GM18520 (cell line): ENCODE data around the gene NEUROD2.
A peak's percentile ranks its signal among the peaks of the same experiment; 100 is the strongest.

ENCODE experiments used
- ATAC-seq: cut with Tn5 transposase; IDR thresholded peaks from one replicate; pipeline ENCODE4 v1.9.1; 2021; ENCODE audit not compliant: unreplicated experiment

The NEUROD2 gene

GRCh38 chr17:39635614-39636176 is 28.0 kb upstream of the NEUROD2 start:
- no peak for ATAC-seq

GRCh38 chr17:39634384-39634871 is 26.7 kb upstream of the NEUROD2 start:
- no peak for ATAC-seq

GRCh38 chr17:39633570-39634183 is 26.0 kb upstream of the NEUROD2 start:
- ATAC-seq = no peak

DNA sequence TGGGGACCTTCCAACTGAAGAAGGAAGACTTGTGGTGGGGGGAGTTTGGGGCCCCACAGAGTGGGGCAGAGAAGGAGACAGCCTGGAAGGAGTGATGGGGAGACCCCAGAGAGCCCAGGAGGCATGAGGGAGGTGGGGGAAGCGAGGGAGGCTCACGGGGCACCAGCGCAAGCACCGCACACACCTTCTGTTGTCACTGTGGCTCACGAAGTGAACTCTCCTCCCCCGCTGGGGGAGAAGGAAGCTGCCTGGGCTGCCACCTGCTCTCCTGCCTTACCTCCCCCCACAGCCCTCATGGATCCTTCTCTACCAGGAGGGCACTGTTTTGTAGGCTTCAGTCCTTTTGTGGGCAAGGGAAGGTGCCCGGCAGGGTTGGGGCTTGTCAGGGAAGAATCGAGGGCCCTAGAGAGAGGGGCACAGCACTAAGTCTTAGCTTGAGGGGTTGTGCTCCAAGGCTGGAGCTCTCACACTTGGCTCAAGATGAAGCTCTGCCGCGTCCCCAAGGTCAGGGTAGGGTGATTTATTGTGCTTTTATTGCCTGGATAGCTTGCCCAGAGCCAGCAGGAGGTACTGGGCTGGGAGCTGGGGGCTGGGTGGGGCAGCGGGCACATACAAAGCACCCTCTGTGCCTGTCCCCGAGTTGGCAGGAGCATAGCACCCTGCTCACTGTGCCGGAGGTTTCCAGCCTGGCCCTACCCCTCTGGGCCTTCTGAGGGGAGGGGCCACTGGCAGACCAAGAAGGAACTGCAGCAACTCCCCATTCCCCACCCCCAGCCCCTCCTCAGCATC is 24.6 kb upstream of the NEUROD2 start:
- no peak for ATAC-seq

- ATAC-seq = no peak
Measured at GRCh38 chr17:39631403-39631802, 23.7 kb upstream of the NEUROD2 start.

GRCh38 chr17:39629898-39630297 is 22.2 kb upstream of the NEUROD2 start:
- ATAC-seq = no peak

GRCh38 chr17:39629494-39629880 is 21.8 kb upstream of the NEUROD2 start:
- no peak for ATAC-seq

DNA sequence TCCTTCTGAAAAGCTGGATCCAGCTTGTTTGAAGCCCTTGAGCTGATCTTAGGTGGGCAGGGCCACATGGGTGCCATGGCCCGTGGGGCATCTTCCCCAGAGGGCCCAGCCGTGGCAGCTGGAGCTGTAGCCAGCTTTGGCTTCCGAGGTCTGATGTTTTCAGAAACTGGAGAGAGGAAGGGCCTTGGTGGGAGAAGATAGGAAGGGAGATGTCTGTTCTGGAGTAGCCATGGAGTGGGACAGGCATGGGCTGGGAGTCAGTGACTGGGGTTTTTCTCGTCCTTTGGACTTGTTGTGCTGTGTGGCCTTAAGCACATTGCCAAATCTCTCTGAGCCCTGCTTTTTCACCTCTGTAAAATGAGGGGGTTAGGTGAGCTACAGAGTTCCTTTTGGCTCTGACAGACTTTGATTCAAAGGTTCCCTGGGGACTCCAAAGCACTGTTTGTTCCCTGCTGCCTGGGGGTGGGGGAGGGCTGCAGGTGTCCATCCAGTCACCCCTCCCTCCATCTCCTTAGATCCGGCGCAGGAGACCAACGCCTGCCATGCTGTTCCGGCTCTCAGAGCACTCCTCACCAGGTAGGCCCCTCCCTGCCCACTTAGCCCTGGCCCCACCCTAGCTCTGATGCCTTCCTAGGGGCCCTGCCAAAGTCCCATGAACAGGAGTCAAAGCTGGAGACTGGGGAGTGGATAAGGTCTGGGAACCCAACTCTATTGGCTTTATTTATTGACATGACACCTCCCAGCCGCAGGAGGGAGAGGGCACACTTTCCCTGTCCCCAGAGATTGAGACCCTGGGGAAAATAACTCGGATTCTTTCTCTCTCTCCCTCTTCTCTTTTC is 21.2 kb upstream of the NEUROD2 start:
- ATAC-seq = no peak

DNA sequence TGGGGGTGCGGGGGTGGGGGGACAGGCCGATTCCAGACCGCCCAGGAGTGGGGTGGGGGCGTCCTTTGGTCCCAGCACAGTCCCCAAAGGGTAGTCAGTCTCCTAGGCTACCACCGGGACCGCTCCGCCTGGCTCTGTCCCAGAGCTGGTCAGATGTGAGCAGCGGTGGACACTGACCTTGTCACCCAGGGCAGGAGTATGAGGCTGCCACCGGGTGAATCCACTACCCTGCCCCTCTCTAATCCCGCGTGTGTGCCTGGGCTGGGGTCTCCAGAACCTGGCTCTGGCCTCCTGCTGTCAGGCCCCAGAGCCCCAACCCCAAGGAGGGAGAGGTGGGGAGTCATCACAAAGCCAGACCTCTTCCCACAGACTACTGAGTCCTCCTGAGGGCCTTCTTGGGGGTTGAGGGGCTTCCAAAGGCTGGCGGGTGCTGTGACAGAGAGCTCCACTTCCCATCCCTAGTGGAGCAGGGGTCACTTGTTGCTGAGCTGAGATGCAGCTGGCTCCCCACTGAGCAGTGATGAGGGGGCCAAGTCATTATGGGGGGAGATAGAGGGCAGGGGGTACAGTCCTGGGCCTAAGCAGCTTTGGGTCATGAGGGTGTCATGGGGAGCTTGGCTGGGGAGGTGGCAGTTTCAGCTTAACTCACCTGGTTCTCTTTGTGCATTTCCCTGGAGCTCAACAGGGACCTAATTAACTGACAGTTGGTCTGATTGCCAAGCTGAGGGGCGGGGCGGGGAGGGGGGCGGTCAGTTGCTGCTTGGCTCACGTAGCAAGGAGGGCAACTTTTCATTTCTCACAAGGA is 20.2 kb upstream of the NEUROD2 start:
- no peak for ATAC-seq

DNA sequence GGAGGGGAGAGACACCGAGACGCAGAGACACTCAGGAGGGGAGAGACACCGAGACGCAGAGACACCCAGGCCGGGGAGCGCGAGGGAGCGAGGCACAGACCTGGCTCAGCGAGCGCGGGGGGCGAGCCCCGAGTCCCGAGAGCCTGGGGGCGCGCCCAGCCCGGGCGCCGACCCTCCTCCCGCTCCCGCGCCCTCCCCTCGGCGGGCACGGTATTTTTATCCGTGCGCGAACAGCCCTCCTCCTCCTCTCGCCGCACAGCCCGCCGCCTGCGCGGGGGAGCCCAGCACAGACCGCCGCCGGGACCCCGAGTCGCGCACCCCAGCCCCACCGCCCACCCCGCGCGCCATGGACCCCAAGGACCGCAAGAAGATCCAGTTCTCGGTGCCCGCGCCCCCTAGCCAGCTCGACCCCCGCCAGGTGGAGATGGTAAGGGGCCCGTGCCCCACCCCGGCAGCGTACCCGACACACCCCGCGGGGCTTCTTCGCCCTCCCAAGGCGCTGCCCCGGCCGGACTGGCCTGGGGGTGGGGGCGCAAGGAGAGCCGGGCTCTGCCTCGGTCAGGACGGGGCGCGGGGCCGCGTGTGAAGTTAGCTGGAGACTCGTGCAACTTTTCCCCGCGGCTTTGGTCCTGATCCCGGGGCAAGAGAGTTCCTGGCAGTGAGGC is 19.5 kb upstream of the NEUROD2 start:
- ATAC-seq = no peak

DNA sequence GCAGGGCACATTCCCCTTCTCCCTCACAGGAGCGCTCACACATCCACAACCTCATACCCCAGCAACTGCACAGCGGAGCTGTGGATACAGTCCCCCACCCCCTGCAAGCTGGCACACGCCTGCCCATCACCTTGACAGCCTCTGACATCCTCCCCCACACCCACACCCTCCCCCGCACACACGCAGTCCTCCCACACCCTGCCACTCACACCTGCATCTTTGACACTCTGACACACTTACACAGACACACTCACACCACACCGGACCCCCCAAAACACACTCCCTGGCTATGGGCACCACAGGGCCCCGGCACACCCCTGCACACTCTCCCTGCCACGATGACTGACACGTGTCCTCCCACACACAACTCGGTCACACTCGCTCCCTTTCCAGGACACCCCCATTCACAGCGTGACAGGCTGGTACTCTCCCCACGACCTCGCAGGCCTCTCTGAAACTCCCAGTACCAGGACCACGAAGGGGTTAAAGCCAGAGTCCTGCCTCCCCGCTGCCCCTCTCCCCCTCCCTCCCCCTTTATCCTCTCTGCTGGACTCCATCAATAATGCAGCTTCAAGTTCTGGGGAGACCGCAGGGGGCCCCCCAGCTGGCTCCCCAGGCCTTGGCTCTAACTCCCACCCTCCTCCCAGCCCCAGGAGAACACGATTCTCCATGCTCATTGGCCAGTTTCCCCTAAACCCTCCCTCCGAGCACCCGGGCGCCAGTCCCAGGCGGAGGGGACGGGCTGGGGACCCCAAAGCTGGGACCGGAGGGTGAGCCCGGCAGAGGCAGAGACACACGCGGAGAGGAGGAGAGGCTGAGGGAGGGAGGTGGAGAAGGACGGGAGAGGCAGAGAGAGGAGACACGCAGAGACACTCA is 18.7 kb upstream of the NEUROD2 start, which contains the start of gene PPP1R1B:
Gene PPP1R1B (plus strand): TSS at position 782 of the 876 bp plus-strand sequence. CDS start 441 bp downstream, outside the sequence.
- ATAC-seq = no peak

GRCh38 chr17:39625198-39625785 is 17.6 kb upstream of the NEUROD2 start:
- ATAC-seq = no peak

DNA sequence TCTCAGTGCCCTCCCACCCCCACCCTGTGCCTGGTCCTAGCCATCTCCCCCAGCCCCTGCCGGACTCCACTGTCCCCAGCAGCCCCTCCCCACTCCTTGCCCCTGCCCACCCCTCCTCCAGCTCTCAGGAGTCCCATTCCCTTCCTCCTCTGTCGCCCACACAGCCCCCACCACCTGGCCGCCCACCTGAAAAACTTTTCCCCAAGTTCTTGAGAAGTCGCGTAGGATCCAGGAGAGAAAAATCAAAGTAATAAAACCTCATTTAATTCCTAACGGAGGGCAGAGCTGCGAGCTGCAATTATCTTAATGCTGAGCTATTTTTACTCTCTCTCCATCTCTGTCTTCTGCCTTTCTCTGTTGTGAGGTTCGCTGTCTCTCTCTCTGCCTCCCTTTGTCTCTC is 16.6 kb upstream of the NEUROD2 start:
- no peak for ATAC-seq

GRCh38 chr17:39623356-39623950 is 15.7 kb upstream of the NEUROD2 start:
- ATAC-seq = no peak

DNA sequence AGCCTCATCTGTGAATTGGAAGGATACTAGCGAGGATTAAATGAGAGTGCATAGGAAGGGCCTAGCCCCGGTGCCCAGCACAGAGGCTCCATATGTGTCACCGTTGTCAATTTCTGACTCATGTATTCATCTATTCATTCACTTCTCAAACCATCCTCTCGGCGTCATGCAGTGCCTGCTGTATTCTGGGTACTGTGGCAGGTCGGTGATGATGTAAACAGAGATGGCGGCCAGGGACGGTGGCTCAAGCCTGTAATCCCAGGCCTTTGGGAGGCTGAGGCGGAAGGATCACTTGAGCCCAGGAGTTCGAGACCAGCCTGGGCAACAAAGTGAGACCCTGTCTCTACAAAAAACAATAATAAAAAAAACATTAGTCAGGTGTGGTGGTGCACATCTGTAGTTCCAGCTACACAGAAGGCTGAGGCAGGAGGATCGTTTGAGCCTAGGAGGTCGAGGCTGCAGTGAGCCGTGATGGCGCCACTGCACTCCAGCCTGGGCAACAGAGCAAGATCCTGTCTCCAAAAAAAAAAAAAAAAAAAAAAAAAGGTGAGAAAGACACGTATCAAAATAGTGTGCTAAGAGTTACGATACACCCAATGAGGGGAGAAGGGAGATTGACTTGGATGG is 14.8 kb upstream of the NEUROD2 start:
- ATAC-seq = peak; percentile 39

- peak; percentile 54 for ATAC-seq
Measured at GRCh38 chr17:39621523-39622379, 14.0 kb upstream of the NEUROD2 start.

GRCh38 chr17:39619786-39620101 is 12.0 kb upstream of the NEUROD2 start:
- ATAC-seq = no peak
